Body of pancreas (tissue), 4 donors: ENCODE data around the gene LEMD2. TPM values are rescaled to one million over a fixed set of nuclear protein-coding genes. Genes with fewer than 3 reads are reported as not detected.

Experiments
- ATAC-seq: fragments of 150-250 bp; one replicate; pipeline ENCODE4 v1.9.1; 2016
- DNase-seq, 4 donors: peaks; one replicate each; pipeline ENCODE4 v3.0.0-alpha.2; 2019
- H3K27ac ChIP-seq, 4 donors: fragments of 200-600 bp; sonication (generic); 1 replicate in 3 of 4; 2 replicates in 1 of 4; pipeline versions ENCODE4 v1.5.1 to v1.6.1; 2016 to 2019; ENCODE audit warnings: mild to moderate bottlenecking in 1 of 4, mixed read lengths in 1 of 4, moderate library complexity in 1 of 4
- H3K27me3 ChIP-seq, 2 donors: fragments of 200-600 bp; sonication (generic); one replicate each; pipeline ENCODE4 v1.6.0; 2016; ENCODE audit warnings: mild to moderate bottlenecking in 1 of 2
- H3K36me3 ChIP-seq, 2 donors: fragments of 200-600 bp; sonication (generic); replicated peaks in 1 of 2; 2 replicates each; pipeline ENCODE4 v1.5.1; 2016; ENCODE audit warnings: low read depth in 2 of 2; ENCODE audit not compliant: insufficient read depth in 1 of 2
- H3K4me1 ChIP-seq: fragments of 200-600 bp; sonication (generic); one replicate; pipeline ENCODE4 v1.6.0; 2016
- H3K4me3 ChIP-seq, 2 donors: fragments of 200-600 bp; sonication (generic); 1 replicate in 1 of 2; 2 replicates in 1 of 2; pipeline ENCODE4 v1.5.1; 2016 to 2019
- H3K9me3 ChIP-seq, 3 donors: fragments of 200-600 bp; sonication (generic); 1 replicate in 2 of 3; 2 replicates in 1 of 3; pipeline ENCODE4 v1.5.1; 2016
- POLR2A ChIP-seq, 3 donors: fragments of 450-650 bp; IDR thresholded peaks; one replicate each; pipeline ENCODE4 v1.6.1; 2016; ENCODE audit warnings: antibody characterized with exemption in 3 of 3, mild to moderate bottlenecking in 2 of 3
- WGBS, 2 donors: methylation state at CpG; one replicate each; pipeline ENCODE4 v1.1.5; 2017; 5-methylcytosine and 5-hydroxymethylcytosine counted together
- intact Hi-C: fragments of 100-400 bp; cut with DNase I; formaldehyde crosslinking; loops from one replicate; pipeline ENCODE4 v1.15.1; 2023
- total RNA-seq, 2 donors: library from RNA; depleted of rRNA; stranded (reverse); fragments of >200 nt; gene quantifications; one replicate each; pipeline ENCODE4 v1.1.0, GENCODE V29; 2016
- TF ChIP-seq, protein P1 (sequence below), 7 experiments: fragments of 450-650 bp in 4 of 7; fragments of 200-600 bp in 3 of 7; sonication (generic) in 3 of 7; IDR thresholded peaks; one replicate each; pipeline ENCODE4 v1.5.1; 2016 to 2019; ENCODE audit warnings: antibody characterized with exemption in 7 of 7

LEMD2 gene
- total RNA-seq, 2 donors from 2014 or later: 32.7 to 48.8 TPM

GRCh38 chr6:33785778-33786177 lies 3.2 kb downstream of the LEMD2 start:
- Histone ChIP-seq H3K27ac (no peak overlapping the region), H3K27me3 (no peaks in the 10 kb centered on the region), H3K9me3 (no peaks in the 10 kb centered on the region), H3K4me1 (peaks cover 38% of the 10 kb centered on the region), H3K4me3 (no peak overlapping the region), H3K36me3 (peaks cover 8 to 20% of the 10 kb centered on the region in 2 donors)
- DNase-seq: no peak
- no peak for TF ChIP-seq POLR2A (IDR thresholded peaks at IDR 0.05)
- TF ChIP-seq, protein P1, sequence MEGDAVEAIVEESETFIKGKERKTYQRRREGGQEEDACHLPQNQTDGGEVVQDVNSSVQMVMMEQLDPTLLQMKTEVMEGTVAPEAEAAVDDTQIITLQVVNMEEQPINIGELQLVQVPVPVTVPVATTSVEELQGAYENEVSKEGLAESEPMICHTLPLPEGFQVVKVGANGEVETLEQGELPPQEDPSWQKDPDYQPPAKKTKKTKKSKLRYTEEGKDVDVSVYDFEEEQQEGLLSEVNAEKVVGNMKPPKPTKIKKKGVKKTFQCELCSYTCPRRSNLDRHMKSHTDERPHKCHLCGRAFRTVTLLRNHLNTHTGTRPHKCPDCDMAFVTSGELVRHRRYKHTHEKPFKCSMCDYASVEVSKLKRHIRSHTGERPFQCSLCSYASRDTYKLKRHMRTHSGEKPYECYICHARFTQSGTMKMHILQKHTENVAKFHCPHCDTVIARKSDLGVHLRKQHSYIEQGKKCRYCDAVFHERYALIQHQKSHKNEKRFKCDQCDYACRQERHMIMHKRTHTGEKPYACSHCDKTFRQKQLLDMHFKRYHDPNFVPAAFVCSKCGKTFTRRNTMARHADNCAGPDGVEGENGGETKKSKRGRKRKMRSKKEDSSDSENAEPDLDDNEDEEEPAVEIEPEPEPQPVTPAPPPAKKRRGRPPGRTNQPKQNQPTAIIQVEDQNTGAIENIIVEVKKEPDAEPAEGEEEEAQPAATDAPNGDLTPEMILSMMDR (IDR thresholded peaks at IDR 0.05): no peak
- intact Hi-C loops: no loop called here
- WGBS, 2 donors: 57 to 65% methylated on average over 3 of the region's 3 CpGs
- ATAC-seq: no peak

- Histone ChIP-seq H3K4me1 (peaks cover 38% of the 10 kb centered on the region), H3K27me3 (no peaks in the 10 kb centered on the region), H3K36me3 (peaks cover 13 to 30% of the 10 kb centered on the region in 2 donors), H3K27ac (no peak overlapping the region), H3K9me3 (no peaks in the 10 kb centered on the region), H3K4me3 (no peak overlapping the region)
- no peak for DNase-seq
- ATAC-seq: no peak
- TF ChIP-seq, protein P1 (IDR thresholded peaks at IDR 0.05): no peak
- no peak for TF ChIP-seq POLR2A (IDR thresholded peaks at IDR 0.05)
- intact Hi-C loops: no loop called here
- WGBS, 2 donors: 79 to 86% methylated on average over 13 of the region's 13 CpGs
These were observed 4.1 kb downstream of the LEMD2 start for GRCh38 chr6:33784787-33785186.

GRCh38 chr6:33783781-33784520 lies 5.0 kb downstream of the LEMD2 start:
- 87 to 88% methylated on average over 9 to 10 of the region's 10 CpGs for WGBS, 2 donors
- Histone ChIP-seq H3K9me3 (no peaks in the 10 kb centered on the region), H3K36me3 (peaks cover 14 to 38% of the 10 kb centered on the region in 2 donors), H3K4me3 (no peak overlapping the region), H3K27me3 (no peaks in the 10 kb centered on the region), H3K4me1 (peaks cover 32% of the 10 kb centered on the region), H3K27ac (no peak overlapping the region)
- TF ChIP-seq POLR2A (IDR thresholded peaks at IDR 0.05): no peak
- TF ChIP-seq, protein P1 (IDR thresholded peaks at IDR 0.05): no peak
- intact Hi-C loops: no loop called here
- DNase-seq (no peak), ATAC-seq (no peak)

GRCh38 chr6:33782561-33782960 lies 6.4 kb downstream of the LEMD2 start:
- DNase-seq (no peak), ATAC-seq (no peak)
- Histone ChIP-seq H3K9me3 (no peaks in the 10 kb centered on the region), H3K4me3 (no peak overlapping the region), H3K36me3 (peaks cover 14 to 51% of the 10 kb centered on the region in 2 donors), H3K4me1 (peaks cover 28% of the 10 kb centered on the region), H3K27me3 (no peaks in the 10 kb centered on the region), H3K27ac (no peak overlapping the region)
- WGBS, 2 donors: 94 to 98% methylated on average over 4 to 5 of the region's 5 CpGs
- intact Hi-C loops: no loop called here
- no peak for TF ChIP-seq POLR2A (IDR thresholded peaks at IDR 0.05)
- TF ChIP-seq, protein P1 (IDR thresholded peaks at IDR 0.05): no peak
